SJSA1 (cell line): ENCODE measurements around the gene DNAJC8. TPM values are rescaled to one million over a fixed set of nuclear protein-coding genes. Genes with fewer than 3 reads are reported as not detected.
A peak's percentile ranks its signal among the peaks of the same experiment; 100 is the strongest.

Experiments used
- DNase-seq, 2 experiments: peaks; one replicate each; pipeline ENCODE4 v3.0.0-alpha.2; 2015 to 2020; ENCODE audit warnings: low spot score in 2 of 2, low read depth in 1 of 2
- H3K27ac ChIP-seq: fragments of 250-450 bp; sonication (Bioruptor Pico); 2 replicates; pipeline ENCODE4 v1.5.1; 2020; ENCODE audit warnings: mild to moderate bottlenecking, moderate library complexity
- H3K27me3 ChIP-seq: fragments of 250-450 bp; sonication (Bioruptor Pico); replicated peaks from 2 replicates; pipeline ENCODE4 v1.5.1; 2020; ENCODE audit warnings: mild to moderate bottlenecking, moderate library complexity
- H3K36me3 ChIP-seq: fragments of 250-450 bp; sonication (Bioruptor Pico); 2 replicates; pipeline ENCODE4 v1.5.1; 2020; ENCODE audit warnings: mild to moderate bottlenecking
- H3K4me1 ChIP-seq: fragments of 250-450 bp; sonication (Bioruptor Pico); replicated peaks from 2 replicates; pipeline ENCODE4 v1.6.1; 2021; ENCODE audit warnings: mild to moderate bottlenecking
- H3K4me3 ChIP-seq: fragments of 250-450 bp; sonication (Bioruptor Pico); 2 replicates; pipeline ENCODE4 v1.5.1; 2020; ENCODE audit warnings: mild to moderate bottlenecking
- H3K9me3 ChIP-seq: fragments of 250-450 bp; sonication (Bioruptor Pico); replicated peaks from 2 replicates; pipeline ENCODE4 v1.5.1; 2020; ENCODE audit warnings: mild to moderate bottlenecking
- total RNA-seq: library from RNA; depleted of rRNA; stranded (reverse); fragments of >200 nt; shearing (Covaris generic); gene quantifications from 2 replicates; pipeline ENCODE4 v1.2.3, GENCODE V29; 2014; rRNA removed

The DNAJC8 gene
- total RNA-seq, 1 experiment from 2014 or later, result 116 TPM

GRCh38 chr1:28159680-28160079 lies 73.1 kb downstream of the DNAJC8 start:
- no peak overlapping the region for H3K4me3 ChIP-seq
- no peak for DNase-seq
- H3K36me3 ChIP-seq, result no peaks in the 10 kb centered on the region
- peak overlapping the region; percentile 91 for H3K27ac ChIP-seq
- no peaks in the 10 kb centered on the region for H3K9me3 ChIP-seq
- no peaks in the 10 kb centered on the region for H3K27me3 ChIP-seq
- H3K4me1 ChIP-seq, result peaks cover 38% of the 10 kb centered on the region

GRCh38 chr1:28159243-28159642 lies 73.6 kb downstream of the DNAJC8 start:
- Histone ChIP-seq H3K4me3 (no peak overlapping the region), H3K27me3 (no peaks in the 10 kb centered on the region), H3K27ac (peak overlapping the region; percentile 91; the same call in 1 of the 2 replicates), H3K4me1 (peaks cover 41% of the 10 kb centered on the region), H3K9me3 (no peaks in the 10 kb centered on the region), H3K36me3 (no peaks in the 10 kb centered on the region)
- no peak for DNase-seq

DNA sequence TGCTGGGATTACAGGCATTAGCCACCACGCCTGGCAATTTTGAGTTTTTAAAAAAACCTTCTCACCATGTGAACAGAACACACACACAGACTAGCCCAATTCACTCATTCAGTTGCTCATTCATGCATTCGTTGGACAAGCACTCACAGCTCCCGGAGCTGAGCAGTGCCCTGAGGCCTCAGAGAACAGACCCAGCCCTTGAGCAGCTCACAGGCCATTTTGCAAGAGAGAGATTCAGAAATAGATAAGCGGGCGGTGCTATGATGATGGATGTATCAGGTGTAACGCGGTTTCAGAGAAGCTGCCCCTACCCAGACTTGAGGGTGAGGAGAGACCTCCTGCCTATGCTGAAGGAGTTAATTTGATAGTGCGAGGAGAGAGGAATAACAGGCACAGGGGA lies 74.9 kb downstream of the DNAJC8 start:
- Histone ChIP-seq H3K4me3 (no peak overlapping the region), H3K9me3 (no peaks in the 10 kb centered on the region)
- no peak for DNase-seq

GRCh38 chr1:28156821-28157220 lies 76.0 kb downstream of the DNAJC8 start:
- no peaks in the 10 kb centered on the region for H3K9me3 ChIP-seq
- no peak for DNase-seq
- H3K4me3 ChIP-seq, result no peak overlapping the region
- H3K27ac ChIP-seq, result no peak overlapping the region
- no peaks in the 10 kb centered on the region for H3K27me3 ChIP-seq
- H3K4me1 ChIP-seq, result peaks cover 50% of the 10 kb centered on the region
- no peaks in the 10 kb centered on the region for H3K36me3 ChIP-seq

More for the DNA sequence above, 74.9 kb downstream of the DNAJC8 start:
- H3K4me1 ChIP-seq, result peaks cover 48% of the 10 kb centered on the region
- no peak overlapping the region for H3K27ac ChIP-seq
- H3K27me3 ChIP-seq, result no peaks in the 10 kb centered on the region
- no peaks in the 10 kb centered on the region for H3K36me3 ChIP-seq

- peaks cover 38% of the 10 kb centered on the region for H3K4me1 ChIP-seq
- H3K4me3 ChIP-seq, result no peak overlapping the region
- no peak overlapping the region for H3K27ac ChIP-seq
- H3K27me3 ChIP-seq, result no peaks in the 10 kb centered on the region
- DNase-seq, result no peak
- no peaks in the 10 kb centered on the region for H3K9me3 ChIP-seq
- H3K36me3 ChIP-seq, result no peaks in the 10 kb centered on the region; the same call in 1 of the 2 replicates
Measured at GRCh38 chr1:28155628-28156027, 77.2 kb downstream of the DNAJC8 start.

- Histone ChIP-seq H3K27me3 (no peaks in the 10 kb centered on the region), H3K4me1 (peaks cover 24% of the 10 kb centered on the region), H3K4me3 (no peak overlapping the region), H3K36me3 (no peaks in the 10 kb centered on the region; the same call in 1 of the 2 replicates), H3K9me3 (no peaks in the 10 kb centered on the region), H3K27ac (no peak overlapping the region)
- no peak for DNase-seq
Measured at GRCh38 chr1:28154078-28154594, 78.7 kb downstream of the DNAJC8 start.

Other genes with a start within 250 kb of the DNAJC8 start
- gene EYA3, start 144.4 kb downstream of the DNAJC8 start, total RNA-seq, result 11.4 and 13.0 TPM in 2 replicates
- gene PTAFR, start 56.3 kb downstream of the DNAJC8 start, total RNA-seq, result 0.47 and 0.74 TPM in 2 replicates
- gene ATP5IF1, start 3.1 kb upstream of the DNAJC8 start, total RNA-seq, result 225 and 252 TPM in 2 replicates
- gene SESN2, start 26.5 kb upstream of the DNAJC8 start, total RNA-seq, result 14.7 and 16.0 TPM in 2 replicates
- 12.4 and 15.3 TPM in 2 replicates for gene MED18, start 96.0 kb upstream of the DNAJC8 start, total RNA-seq
- 9.7 and 13.9 TPM in 2 replicates for gene PHACTR4, start 136.7 kb upstream of the DNAJC8 start, total RNA-seq